NCI-H2171 treated with DMSO at 0.1 percent for 48 hours (cell line): ENCODE data around the gene FBXO22.
"Not testable (repeated sequence)": the region's sequence is repeated elsewhere in the genome, so short reads cannot be mapped to it uniquely, and the experiment has no call there.

Experiments
- DNase-seq: peaks from one replicate; lab custom pipeline; 2025; lab: John Stamatoyannopoulos, UW

Gene FBXO22

DNA sequence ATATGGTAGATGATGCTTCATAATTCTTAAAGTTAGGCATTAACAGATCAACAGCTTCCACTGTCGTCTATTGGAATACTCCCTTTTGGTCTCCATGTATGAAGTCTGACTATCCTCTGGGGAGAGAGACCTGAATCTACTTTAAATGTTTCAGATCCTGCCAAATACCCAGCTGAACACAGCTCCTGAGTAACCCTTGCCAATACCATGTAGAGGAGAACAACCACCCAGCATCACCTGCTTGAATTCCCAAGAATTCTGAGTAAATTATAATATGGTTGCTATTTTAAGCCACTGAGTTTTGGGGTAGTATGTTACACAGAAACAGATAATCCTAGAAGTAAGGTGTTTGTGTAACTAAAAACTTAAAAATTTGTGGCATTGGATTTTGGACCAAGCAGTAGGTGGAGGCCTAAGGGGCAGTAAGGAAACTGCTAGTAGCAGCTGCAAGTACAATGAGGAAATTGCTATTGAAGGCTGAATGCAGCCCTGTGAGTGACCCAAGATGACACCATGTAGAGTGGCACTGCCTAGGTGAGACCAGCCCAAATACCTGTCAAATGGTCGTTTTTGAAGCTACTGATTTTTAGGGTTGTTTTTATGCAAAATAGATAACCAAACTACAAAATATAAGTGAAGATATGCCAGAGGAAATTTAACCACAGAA is 77.6 kb downstream of the FBXO22 start:
- no peak for DNase-seq

DNA sequence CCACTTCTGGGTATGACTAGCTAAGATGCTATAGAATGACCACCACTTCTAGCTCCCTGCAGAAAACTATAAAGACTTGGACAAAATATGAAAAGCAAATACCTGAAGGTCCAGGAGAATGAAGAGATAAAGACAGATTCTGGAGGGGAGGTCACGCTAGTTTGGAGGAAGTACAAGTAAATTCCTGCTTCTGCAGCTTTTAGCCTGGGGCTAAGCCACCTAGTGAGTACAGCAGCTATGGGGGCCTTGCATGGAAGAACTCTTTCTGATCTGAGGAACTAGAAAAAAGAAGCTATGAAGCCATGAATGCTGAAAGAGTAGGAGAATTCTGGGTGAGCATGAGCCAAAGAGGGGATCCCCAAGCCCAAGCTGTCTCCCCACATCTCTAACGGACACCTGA is 78.8 kb downstream of the FBXO22 start:
- no peak for DNase-seq

DNA sequence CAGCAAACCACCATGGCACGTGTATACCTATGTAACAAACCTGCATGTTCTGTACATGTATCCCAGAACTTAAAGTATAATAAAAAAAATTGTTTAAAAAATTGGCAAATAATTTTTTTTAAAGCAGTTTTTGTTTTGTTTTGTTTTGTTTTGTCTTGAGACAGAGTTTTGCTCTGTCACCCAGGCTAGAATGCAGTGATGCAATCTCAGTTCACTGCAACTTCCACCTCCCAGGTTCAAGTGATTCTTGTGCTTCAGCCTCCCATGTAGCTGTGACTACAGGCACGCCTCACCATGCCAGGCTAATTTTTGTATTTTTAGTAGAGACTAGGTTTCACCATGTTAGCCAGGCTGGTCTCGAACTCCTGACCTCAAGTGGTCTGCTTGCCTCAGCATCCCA is 81.0 kb downstream of the FBXO22 start:
- not testable (repeated sequence) for DNase-seq

DNA sequence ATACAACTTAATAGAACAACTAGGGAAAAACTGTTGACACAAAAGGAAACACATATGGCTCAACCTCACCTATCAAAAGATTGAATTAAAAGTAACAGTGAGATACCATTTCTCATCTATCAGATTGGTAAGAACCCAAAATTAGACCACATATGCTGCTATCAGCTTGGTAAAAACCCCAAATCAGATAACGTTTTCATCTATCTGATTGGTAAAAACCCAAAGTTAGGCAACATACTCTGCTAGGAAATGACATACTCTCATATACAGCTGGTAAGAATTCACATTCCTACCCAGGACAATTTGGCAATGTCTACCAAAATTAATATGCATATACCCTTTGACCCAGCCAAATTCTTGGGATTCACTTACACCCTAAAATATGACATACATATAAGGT is 82.3 kb downstream of the FBXO22 start:
- no peak for DNase-seq

DNA sequence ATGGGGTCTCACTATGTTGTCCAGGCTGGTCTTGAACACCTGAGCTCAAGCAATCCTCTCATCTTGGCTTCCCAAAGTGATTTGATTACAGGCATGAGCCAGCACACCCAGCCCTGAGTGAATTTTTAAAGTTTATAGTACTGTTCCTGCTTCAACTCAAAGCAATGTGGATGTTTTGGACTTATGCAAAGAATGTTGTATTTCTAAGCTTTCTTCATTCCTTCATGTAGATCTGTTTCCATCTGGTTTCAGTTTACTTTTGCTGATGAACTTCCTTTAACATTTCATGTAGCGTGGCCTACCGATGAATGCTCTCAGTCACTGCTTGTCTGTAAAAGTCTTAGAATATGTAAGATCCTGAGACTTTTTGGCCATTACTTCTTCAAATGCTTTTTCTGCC is 85.4 kb downstream of the FBXO22 start:
- DNase-seq, result no peak

DNA sequence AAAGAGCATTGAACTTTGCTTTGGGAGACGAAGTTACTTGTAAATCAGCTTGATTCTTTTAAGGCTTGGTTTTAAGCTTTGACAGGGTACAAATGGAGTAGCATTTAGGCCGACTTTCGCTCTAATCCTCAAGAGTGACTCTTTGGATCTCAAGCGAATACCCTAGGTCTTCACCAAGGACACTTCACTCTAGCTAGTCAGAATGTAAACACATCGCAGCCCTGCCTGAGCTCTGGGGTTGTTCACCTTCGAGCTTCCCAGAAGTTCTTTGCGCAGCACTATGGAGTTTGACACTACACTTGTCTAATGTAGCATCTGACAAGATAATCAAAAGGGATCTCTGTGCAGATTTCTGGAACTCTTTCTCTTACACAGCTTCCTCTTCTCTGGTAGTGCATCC is 86.2 kb downstream of the FBXO22 start:
- DNase-seq, result no peak
